EL (cell line): ENCODE results near the gene P2RY8.
A peak's percentile ranks its signal among the peaks of the same experiment; 100 is the strongest.
"Not testable (repeated sequence)": the region's sequence is repeated elsewhere in the genome, so short reads cannot be mapped to it uniquely, and the experiment has no call there.

Experiments used
- DNase-seq: peaks from one replicate; pipeline ENCODE4 v3.0.0-alpha.2; 2016

P2RY8 gene

DNA sequence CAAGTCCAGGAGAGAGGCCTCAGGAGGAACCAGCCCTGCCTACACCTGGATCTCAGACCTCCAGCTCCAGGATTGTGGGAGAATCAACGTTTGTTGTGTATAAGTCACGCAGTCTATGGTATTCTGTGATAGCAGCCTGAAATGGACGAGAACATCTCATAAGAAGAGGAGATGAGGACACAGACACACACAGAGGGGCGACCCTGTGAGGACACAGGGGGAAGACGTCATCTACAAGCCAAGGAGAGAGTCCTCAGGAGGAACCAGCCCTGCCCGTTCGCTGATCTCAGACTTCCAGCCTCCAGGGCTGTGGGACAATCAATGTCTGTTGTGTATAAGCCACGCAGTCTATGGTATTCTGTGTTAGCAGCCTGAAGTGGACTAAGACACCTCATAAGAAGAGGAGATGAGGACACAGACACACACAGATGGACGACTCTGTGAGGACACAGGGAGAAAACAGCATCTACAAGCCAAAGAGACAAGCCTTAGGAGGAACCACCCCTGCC, 20.3 kb downstream of the P2RY8 start:
- no peak for DNase-seq

- no peak for DNase-seq
Measured at GRCh38 chrX:1511829-1512228, 25.2 kb downstream of the P2RY8 start.

GRCh38 chrX:1511150-1511549, 25.8 kb downstream of the P2RY8 start:
- DNase-seq, result no peak

- DNase-seq, result no peak
Measured at GRCh38 chrX:1507511-1508463, 29.2 kb downstream of the P2RY8 start.

DNA sequence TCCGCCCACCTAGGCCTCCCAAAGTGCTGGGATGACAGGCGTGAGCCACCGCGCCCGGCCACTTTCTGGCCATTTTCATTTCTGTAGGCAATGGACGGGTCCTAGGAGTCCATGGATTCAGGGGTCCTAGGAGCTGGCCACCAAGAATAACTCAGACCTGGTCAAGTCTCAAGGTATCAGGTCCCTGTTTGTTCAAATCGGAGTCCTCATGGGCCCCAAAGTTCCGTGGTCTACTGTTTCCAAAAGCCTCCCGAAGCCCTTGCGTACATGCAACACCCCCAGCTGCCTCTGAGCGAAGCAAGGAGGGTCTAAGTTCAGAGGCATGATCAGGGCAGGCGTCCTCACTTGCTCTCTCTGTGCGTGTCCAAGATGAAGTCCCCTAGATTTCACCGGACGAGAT, 30.1 kb downstream of the P2RY8 start:
- DNase-seq, result no peak

GRCh38 chrX:1502853-1503252, 34.1 kb downstream of the P2RY8 start:
- no peak for DNase-seq

DNA sequence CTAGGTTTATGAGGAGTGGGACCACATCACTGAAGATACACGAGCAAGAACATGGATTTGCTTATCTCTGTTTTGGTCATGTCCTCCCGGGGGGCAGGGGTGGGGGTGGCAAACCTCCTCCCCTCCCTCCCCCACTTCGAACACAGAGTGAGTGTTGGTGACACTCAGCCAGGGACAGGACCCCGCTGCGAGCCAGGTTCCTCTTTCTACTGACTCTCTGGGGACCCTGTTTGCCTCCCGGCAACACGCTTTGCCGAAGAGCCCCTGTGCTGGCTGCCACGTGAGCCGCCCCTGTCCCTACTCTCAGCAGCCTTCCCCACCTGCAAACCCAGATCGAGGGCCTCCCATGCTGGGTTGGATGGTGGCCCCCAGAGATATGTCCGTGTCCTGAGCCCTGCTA, 34.7 kb downstream of the P2RY8 start:
- no peak for DNase-seq

DNA sequence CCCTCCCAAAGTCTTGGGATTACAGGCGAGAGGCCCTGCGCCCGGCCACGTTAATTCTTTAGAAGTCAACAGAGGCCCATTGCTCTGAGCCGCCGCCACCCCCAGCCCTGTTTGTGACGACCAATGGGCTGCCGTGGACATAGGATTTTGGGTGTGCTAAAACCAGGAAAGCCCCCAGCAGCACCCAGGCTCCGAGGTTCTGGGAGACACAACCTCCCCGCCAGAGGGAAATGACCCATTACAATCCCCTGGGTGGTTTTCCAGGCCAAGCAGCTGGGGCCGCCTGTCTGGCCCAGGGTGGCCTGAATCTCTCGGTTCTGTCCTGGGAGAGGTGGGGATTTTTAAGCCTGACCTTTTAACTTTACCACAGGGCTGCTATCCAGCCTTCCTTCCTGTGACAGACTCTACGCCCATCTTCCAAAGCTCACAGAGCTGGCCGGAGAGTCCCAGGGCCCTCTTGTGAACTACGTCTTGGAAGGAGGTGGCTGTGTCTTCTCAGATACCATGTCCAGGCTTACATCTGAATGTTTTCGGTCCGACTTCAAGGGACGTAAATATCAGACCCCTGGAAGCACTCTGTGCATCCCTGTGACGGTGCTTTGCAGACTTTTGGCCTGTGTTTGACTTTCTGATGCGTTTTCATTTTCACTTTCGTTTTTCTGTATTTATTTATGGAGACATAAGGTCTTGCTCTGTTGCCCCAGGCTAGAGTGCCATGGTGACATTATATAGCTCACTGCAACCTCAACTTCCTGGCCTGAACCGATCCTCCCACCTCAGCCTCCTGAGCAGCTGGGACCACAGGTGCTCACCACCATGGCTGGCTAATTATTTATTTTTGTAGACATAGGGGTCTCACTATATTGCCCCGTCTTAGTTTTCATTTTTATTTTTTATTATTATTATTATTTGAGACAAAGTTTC, 36.0 kb downstream of the P2RY8 start:
- no peak for DNase-seq

- no peak for DNase-seq
Measured at GRCh38 chrX:1496076-1496475, 40.9 kb downstream of the P2RY8 start.

GRCh38 chrX:1493877-1494510, 43.0 kb downstream of the P2RY8 start:
- DNase-seq, result no peak

- no peak for DNase-seq
Measured at GRCh38 chrX:1493412-1493811, 43.6 kb downstream of the P2RY8 start.

DNA sequence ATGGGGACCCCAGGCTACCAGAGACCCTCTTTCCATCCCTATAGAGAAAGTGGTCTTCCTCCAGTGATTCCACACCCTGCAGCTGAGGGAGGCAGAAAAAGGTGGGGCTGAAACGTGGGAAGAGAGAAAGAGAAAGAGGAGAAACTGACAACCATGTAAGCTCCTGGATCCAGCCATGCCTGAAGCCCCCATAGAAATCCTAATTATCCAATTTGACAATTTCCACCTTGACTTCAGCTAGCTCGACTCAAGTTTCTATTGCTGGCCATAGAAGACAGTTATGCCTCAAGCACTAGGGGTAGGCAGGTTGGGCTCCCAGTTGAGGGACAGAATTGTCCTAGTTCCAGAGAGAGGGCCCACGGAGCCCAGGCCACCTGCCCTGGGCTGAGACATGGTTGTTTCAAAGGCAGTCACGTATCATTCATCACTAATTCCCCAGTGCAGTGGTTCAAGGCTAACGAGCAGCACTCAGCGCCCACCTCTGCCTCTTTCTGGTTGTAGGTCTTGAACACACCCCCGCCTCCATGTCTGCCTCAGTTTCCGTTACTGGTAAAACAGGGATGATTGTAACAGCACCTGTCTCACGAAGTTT, 44.5 kb downstream of the P2RY8 start:
- no peak for DNase-seq

DNA sequence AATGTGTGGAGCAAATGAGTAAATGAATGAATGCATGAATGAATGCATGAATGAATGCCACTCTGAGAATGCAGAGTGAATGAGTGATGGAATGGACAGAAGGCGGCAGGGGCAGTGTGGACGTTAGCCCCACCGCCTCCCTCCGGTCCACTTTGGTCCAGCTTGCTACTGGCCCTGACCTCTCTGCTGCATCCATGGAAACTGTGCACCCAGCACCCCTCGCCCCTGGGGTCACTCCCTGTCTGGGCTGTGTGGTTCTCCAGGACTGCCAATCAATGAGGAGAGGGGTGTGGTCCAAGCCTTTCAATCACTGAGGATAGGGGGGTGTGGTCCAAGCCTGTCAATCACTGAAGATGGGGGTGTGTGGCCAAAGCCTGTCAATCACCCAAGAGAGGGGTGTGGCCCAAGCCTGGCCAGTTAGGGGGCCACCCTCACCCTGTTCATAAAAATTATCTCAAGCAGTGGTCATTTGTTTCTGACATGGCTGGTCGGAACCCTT, 45.1 kb downstream of the P2RY8 start:
- peak; percentile 28 for DNase-seq

DNA sequence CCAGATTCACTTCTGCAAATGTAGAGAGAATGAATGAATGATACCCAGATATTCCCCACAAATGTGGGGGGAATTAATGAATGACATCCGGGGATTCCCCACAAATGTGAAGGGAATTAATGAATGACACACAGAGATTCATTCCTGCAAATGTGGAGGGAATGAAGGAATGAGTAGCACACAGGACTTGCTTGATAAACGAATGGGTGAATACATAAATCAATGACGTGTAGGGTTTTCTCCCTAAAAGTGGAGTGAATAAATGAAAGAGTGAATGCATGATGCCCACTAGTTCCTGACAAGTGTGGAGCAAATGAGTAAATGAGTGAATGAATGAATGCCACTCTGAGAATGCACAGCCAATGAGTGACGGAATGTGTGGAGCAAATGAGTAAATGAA, 45.7 kb downstream of the P2RY8 start:
- not testable (repeated sequence) for DNase-seq

DNA sequence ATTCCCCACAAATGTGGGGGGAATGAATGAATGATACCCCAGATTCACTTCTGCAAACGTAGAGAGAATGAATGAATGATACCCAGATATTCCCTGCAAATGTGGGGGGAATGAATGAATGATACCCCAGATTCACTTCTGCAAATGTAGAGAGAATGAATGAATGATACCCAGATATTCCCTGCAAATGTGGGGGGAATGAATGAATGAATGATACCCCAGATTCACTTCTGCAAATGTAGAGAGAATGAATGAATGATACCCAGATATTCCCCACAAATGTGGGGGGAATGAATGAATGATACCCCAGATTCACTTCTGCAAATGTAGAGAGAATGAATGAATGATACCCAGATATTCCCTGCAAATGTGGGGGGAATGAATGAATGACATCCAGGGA, 46.3 kb downstream of the P2RY8 start:
- not testable (repeated sequence) for DNase-seq

- DNase-seq, result not testable (repeated sequence)
Measured at GRCh38 chrX:1489354-1489753, 47.6 kb downstream of the P2RY8 start.

- no peak for DNase-seq
Measured at GRCh38 chrX:1488745-1489144, 48.2 kb downstream of the P2RY8 start.

DNA sequence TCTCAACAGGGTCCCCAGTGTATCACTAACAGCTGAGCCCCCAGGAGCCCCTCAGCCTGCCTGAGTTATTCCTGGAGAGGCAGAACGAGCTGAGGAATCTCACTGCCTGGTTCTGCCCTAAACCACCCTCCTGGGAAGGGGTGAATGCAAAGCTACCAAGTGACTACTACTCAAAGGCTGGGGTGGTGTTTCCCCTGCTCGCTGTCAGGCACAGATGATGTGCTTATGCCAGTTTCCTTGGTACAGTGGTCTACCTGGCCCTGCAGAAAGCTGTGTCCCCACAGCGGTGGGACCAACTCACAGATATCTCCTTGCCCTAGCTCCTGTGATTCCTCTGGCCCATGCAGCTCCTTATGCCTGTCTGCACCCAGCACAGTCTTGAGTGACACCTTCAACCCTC, 48.8 kb downstream of the P2RY8 start:
- no peak for DNase-seq

GRCh38 chrX:1487401-1487800, 49.6 kb downstream of the P2RY8 start:
- no peak for DNase-seq

- no peak for DNase-seq
Measured at GRCh38 chrX:1486749-1487361, 50.1 kb downstream of the P2RY8 start.

- no peak for DNase-seq
Measured at GRCh38 chrX:1486177-1486576, 50.8 kb downstream of the P2RY8 start.

DNA sequence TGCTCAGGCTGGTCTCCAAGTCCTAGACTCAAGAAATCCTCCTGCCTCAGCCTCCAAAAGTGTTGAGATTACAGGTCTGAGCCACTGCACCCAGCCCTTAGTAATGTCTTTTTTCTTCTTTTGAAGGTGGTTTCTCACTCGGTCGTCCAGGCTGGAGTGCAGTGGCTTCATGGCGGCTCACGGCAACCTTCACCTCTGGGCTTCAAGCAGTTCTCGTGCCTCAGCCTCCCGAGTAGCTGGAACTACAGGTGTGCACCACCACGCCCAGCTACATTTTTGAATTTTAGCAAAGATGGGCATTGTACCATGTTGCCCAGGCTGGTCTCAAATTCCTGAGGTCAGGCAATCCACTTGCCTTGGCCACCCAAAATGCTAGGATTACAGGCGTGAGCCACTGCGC, 52.0 kb downstream of the P2RY8 start:
- no peak for DNase-seq
